NCI-H187 (cell line): ENCODE data around the gene HMGB1.
"Not testable (repeated sequence)": the region's sequence is repeated elsewhere in the genome, so short reads cannot be mapped to it uniquely, and the experiment has no call there.

Experiments used
- DNase-seq, 2 experiments: peaks; one replicate each; lab custom pipeline; 2025; lab: John Stamatoyannopoulos, UW

HMGB1 gene

GRCh38 chr13:30466358-30466714 lies 600 bp upstream of the HMGB1 start:
- no peak for DNase-seq

GRCh38 chr13:30465343-30465592 lies 468 bp downstream of the HMGB1 start:
- DNase-seq, result no peak

GRCh38 chr13:30464496-30465342 lies 1.0 kb downstream of the HMGB1 start:
- DNase-seq, result peak in 1 of 2 experiments; percentile 22

GRCh38 chr13:30463787-30464495 lies 1.8 kb downstream of the HMGB1 start:
- no peak for DNase-seq

GRCh38 chr13:30461279-30462066 lies 4.3 kb downstream of the HMGB1 start:
- DNase-seq, result not testable (repeated sequence)

GRCh38 chr13:30457306-30457891 lies 8.3 kb downstream of the HMGB1 start:
- DNase-seq, result no peak

GRCh38 chr13:30456290-30456689 lies 9.4 kb downstream of the HMGB1 start:
- no peak for DNase-seq

- no peak for DNase-seq
These were observed 10.7 kb downstream of the HMGB1 start for GRCh38 chr13:30454991-30455390.

GRCh38 chr13:30453727-30454126 lies 12.0 kb downstream of the HMGB1 start:
- no peak for DNase-seq

- DNase-seq, result not testable (repeated sequence)
These were observed 14.3 kb downstream of the HMGB1 start for GRCh38 chr13:30451476-30451875.

- DNase-seq, result no peak
These were observed 15.7 kb downstream of the HMGB1 start for GRCh38 chr13:30450066-30450465.

- DNase-seq, result no peak
These were observed 17.3 kb downstream of the HMGB1 start for GRCh38 chr13:30448441-30448840.

GRCh38 chr13:30446126-30446500 lies 19.6 kb downstream of the HMGB1 start:
- no peak for DNase-seq

GRCh38 chr13:30443957-30444404 lies 21.8 kb downstream of the HMGB1 start:
- no peak for DNase-seq

GRCh38 chr13:30443491-30443890 lies 22.2 kb downstream of the HMGB1 start:
- not testable (repeated sequence) for DNase-seq

GRCh38 chr13:30442926-30443325 lies 22.8 kb downstream of the HMGB1 start:
- DNase-seq, result no peak

- DNase-seq, result no peak
These were observed 24.6 kb downstream of the HMGB1 start for GRCh38 chr13:30440910-30441703.

- no peak for DNase-seq
These were observed 27.4 kb downstream of the HMGB1 start for GRCh38 chr13:30438286-30438685.

GRCh38 chr13:30437177-30437576 lies 28.6 kb downstream of the HMGB1 start:
- DNase-seq, result no peak

GRCh38 chr13:30435911-30436451 lies 29.8 kb downstream of the HMGB1 start:
- no peak for DNase-seq

GRCh38 chr13:30431269-30431940 lies 34.3 kb downstream of the HMGB1 start:
- no peak for DNase-seq
